Omental fat pad (tissue), 4 donors: ENCODE results near the gene MRPL2. TPM values are rescaled to one million over a fixed set of nuclear protein-coding genes. Genes with fewer than 3 reads are reported as not detected.

Source experiments
- ATAC-seq: fragments of 150-250 bp; one replicate; pipeline ENCODE4 v1.9.1; 2016; ENCODE audit warnings: mild to moderate bottlenecking, moderate library complexity; ENCODE audit not compliant: low FRiP score
- DNase-seq: peaks from one replicate; pipeline ENCODE4 v3.0.0-alpha.2; 2019; ENCODE audit warnings: low spot score
- CTCF ChIP-seq, 3 donors: fragments of 450-650 bp; IDR thresholded peaks; one replicate each; pipeline ENCODE4 v1.5.1; 2016 to 2017; ENCODE audit warnings: antibody characterized with exemption in 3 of 3, mild to moderate bottlenecking in 3 of 3, moderate library complexity in 2 of 3
- total RNA-seq, 4 donors: library from RNA; depleted of rRNA; stranded (reverse); fragments of >200 nt; gene quantifications; one replicate each; pipeline ENCODE4 v1.1.0, GENCODE V29; 2016

The MRPL2 gene
- total RNA-seq, 4 donors from 2014 or later: 10.7 to 32.2 (median 19.3) TPM

GRCh38 chr6:43060034-43060754, 960 bp upstream of the MRPL2 start:
- DNase-seq (no peak), ATAC-seq (no peak)
- TF ChIP-seq CTCF (IDR thresholded peaks at IDR 0.05): no peak

DNA sequence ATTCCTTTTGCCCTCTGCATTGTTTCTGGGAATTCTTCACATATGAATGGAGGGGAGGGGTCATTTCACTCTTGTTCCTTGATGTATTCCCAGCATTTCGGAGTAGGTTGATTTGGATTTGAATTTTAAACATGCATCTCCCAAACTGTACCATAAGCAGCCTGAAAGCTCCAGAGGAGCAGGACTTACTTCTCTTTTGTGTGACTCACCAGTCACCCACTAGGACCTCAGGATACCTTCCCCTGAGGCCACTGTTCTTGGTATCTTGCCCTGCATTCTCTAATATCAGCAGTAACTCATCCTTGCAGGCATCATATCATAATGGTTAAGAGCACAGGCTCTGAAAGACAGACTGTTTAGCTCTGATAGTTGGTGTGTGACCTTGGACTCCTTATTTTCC, 703 bp downstream of the MRPL2 start:
- no peak for TF ChIP-seq CTCF (IDR thresholded peaks at IDR 0.05)
- no peak for DNase-seq
- no peak for ATAC-seq

DNA sequence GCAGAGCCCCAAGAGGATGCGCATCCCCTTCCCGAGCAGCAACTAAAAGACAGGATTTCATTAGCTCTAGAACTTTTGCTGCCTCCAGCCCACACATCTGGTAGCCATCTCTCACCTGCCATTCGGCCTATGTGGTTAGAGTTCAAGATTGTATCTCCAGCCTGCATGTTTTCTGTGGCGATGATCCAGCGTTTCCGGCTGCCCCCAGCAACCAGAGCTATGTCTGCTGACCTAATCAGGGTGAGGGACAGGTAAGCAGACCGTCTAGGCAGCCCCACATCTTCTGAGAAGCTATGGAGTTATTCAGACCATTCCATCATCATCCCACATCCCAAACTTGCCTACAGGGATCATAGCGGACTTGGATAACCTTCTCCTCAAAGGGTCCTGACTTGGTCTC, 3.3 kb downstream of the MRPL2 start:
- TF ChIP-seq CTCF (IDR thresholded peaks at IDR 0.05): no peak
- no peak for DNase-seq

DNA sequence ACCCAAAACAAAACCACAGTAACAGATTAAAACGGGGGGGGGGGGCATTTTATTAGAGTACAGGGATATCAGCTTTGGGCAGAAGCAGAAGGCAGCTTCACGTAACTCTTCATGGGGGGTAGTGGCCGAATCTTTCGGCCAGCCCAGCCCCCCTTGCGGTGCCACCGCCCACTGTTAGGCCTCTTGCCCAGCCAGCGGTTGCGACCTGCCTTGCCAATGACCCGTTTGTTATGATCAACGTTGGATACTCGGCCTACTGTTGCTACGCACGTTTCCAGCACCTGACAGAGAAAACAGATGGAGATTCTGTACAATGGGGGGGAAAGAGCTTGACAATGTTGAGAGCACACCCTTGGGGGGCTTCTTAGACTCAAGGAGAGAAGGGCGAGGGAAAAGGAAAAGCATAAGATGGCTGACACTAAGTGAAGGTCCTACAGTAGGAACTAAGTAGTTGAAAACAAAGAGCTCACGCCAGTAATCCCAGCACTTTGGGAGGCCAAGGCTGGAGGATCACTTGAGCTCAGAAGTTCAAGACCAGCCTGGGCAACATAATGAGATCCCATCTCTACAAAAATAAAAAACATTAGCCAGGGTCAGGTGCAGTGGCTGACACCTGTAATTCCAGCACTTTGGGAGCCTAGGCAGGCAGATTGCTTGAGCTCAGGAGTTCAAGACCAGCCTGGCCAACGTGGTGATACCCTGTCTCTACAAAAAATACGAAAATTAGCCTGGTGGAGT, 4.9 kb downstream of the MRPL2 start:
- DNase-seq: no peak
- TF ChIP-seq CTCF (IDR thresholded peaks at IDR 0.05): no peak
- no peak for ATAC-seq

More for the DNA sequence above, 3.3 kb downstream of the MRPL2 start:
- no peak for ATAC-seq

DNA sequence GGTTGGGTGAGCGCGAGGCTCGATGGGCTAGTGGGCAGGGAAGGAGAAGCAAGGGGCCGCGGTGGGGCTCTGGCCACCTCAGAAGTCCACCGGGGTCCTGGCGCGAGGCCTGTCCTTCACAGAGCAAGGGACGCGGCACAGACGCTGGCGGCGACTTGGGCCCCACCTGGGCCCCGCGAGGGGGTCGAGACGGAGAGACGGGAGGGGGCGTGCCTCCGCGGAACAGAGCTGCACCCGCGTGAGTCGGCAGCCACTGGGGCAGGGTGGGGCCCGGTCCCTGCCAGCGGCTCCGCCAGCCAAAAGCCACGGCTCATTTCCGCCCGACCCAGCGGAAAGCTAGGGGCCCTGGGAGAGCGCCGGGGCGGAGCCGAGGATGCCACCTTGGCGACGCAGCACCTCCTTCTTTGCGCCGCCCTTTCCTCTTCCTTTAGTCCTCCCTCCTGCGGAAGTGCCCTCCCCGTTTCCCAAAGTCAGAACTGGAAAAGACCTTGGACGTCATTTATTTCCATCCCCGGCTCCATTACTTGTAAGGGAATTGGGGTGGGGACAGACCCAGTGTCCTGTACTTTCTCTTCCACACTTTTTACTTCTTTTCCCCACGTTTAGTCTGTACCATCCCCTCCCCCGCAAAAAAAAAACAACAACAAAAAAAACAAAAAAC, 5.6 kb downstream of the MRPL2 start, which contains the start of gene CUL7:
CUL7 (minus strand) TSS at position 307 of the 661 bp plus-strand sequence. CDS start 1,063 bp downstream, outside the sequence.
- no peak for TF ChIP-seq CTCF (IDR thresholded peaks at IDR 0.05)
- ATAC-seq: peak; percentile 88
- peak; percentile 49 for DNase-seq

- no peak for TF ChIP-seq CTCF (IDR thresholded peaks at IDR 0.05)
- peak; percentile 19 for ATAC-seq
- no peak for DNase-seq
These were observed 6.2 kb downstream of the MRPL2 start for GRCh38 chr6:43052842-43053544.
